A549 (cell line): ENCODE measurements around the gene GALNT16. TPM values are rescaled to one million over a fixed set of nuclear protein-coding genes. Genes with fewer than 3 reads are reported as not detected.

ENCODE experiments used
- ATAC-seq, 2 experiments: fragments of 200-7000 bp in 1 of 2; fragments of >200 bp in 1 of 2; cut with Nextera tagmentation in 1 of 2; cut with Tn5 transposase in 1 of 2; 3 replicates each; pipeline versions ENCODE4 v1.8.0 to v1.9.1; 2018 to 2020; ENCODE audit warnings: mild to moderate bottlenecking in 1 of 2, moderate library complexity in 1 of 2
- CTCF ChIA-PET: fragments of 300-600 bp; sonication (Branson Sonifier 250); formaldehyde crosslinking; extraction: SDS; loops from one replicate; lab custom pipeline; 2021; ENCODE audit warnings: antibody characterized with exemption, inconsistent platforms; lab: Yijun Ruan, JAX
- POLR2A ChIA-PET: fragments of 350-600 bp; formaldehyde crosslinking; extraction: SDS; loops from one replicate; lab custom pipeline; 2021; ENCODE audit warnings: antibody characterized with exemption, inconsistent platforms; lab: Yijun Ruan, JAX
- DNase-seq, 2 experiments: peaks; one replicate each; pipeline versions ENCODE4 v3.0.0 to v3.0.0-alpha.2; 2011 to 2016; ENCODE audit warnings: low read depth in 1 of 2, low spot score in 1 of 2
- FAIRE-seq: peaks from 2 replicates; lab custom pipeline; 2011; peaks lifted over from hg19 to GRCh38; lab: Jason Lieb, UNC
- H3K27ac ChIP-seq, 2 experiments: fragments of >200 bp; sonication (Bioruptor Twin); formaldehyde crosslinking; 3 replicates each; pipeline ENCODE4 v1.5.1; 2016 to 2017
- H3K4me1 ChIP-seq: fragments of >200 bp; sonication (Bioruptor Twin); formaldehyde crosslinking; 3 replicates; pipeline ENCODE4 v1.6.1; 2016
- H3K4me2 ChIP-seq: fragments of >200 bp; sonication (Bioruptor Twin); formaldehyde crosslinking; 3 replicates; pipeline ENCODE4 v1.6.1; 2016
- H3K4me3 ChIP-seq: fragments of >200 bp; sonication (Bioruptor Twin); formaldehyde crosslinking; 3 replicates; pipeline ENCODE4 v1.5.1; 2016
- H3K9me3 ChIP-seq: fragments of >200 bp; sonication (Bioruptor Twin); formaldehyde crosslinking; 3 replicates; pipeline ENCODE4 v1.6.1; 2016
- BCL3 ChIP-seq: fragments of >200 bp; sonication (Bioruptor Twin); formaldehyde crosslinking; IDR thresholded peaks from 3 replicates; pipeline ENCODE4 v1.6.1; 2016
- BHLHE40 ChIP-seq: IDR thresholded peaks from 2 replicates; pipeline ENCODE4 v1.6.1; 2012; ENCODE audit warnings: low read depth, low read length, inconsistent platforms
- CBX2 ChIP-seq: fragments of 200-600 bp; sonication (generic); IDR thresholded peaks from 2 replicates; pipeline ENCODE4 v1.6.1; 2016; ENCODE audit warnings: low read depth, mild to moderate bottlenecking, borderline replicate concordance
- CBX8 ChIP-seq: fragments of 200-600 bp; sonication (generic); IDR thresholded peaks from 2 replicates; pipeline ENCODE4 v1.6.1; 2016
- CEBPB ChIP-seq, 2 experiments: fragments of >200 bp in 1 of 2; sonication (Bioruptor Twin) in 1 of 2; formaldehyde crosslinking in 1 of 2; IDR thresholded peaks; 2 replicates each; pipeline ENCODE4 v1.6.1; 2012 to 2016
- CTCF ChIP-seq: fragments of >200 bp; sonication (Bioruptor Twin); formaldehyde crosslinking; IDR thresholded peaks from 3 replicates; pipeline ENCODE4 v1.5.1; 2016
- EHMT2 ChIP-seq: fragments of 200-600 bp; sonication (generic); IDR thresholded peaks from 2 replicates; pipeline ENCODE4 v1.6.1; 2016; ENCODE audit warnings: antibody characterized with exemption, low read depth, mild to moderate bottlenecking, moderate library complexity
- FOXS1 ChIP-seq: fragments of 250-450 bp; sonication (Bioruptor Pico); IDR thresholded peaks from 2 replicates; pipeline ENCODE4 v1.5.0; 2020; ENCODE audit warnings: mild to moderate bottlenecking, moderate library complexity
- GATA3 ChIP-seq: IDR thresholded peaks from 2 replicates; pipeline ENCODE4 v1.6.1; 2012; ENCODE audit warnings: borderline replicate concordance
- HDAC2 ChIP-seq: fragments of 200-600 bp; sonication (generic); IDR thresholded peaks from 2 replicates; pipeline ENCODE4 v1.6.1; 2016
- HEYL ChIP-seq: fragments of 250-450 bp; sonication (Bioruptor Pico); IDR thresholded peaks from 2 replicates; pipeline ENCODE4 v1.8.0; 2021; ENCODE audit warnings: mild to moderate bottlenecking, moderate library complexity
- HMGXB4 ChIP-seq: fragments of 250-450 bp; sonication (Bioruptor Pico); IDR thresholded peaks from 2 replicates; pipeline ENCODE4 v1.5.0; 2021; ENCODE audit warnings: mild to moderate bottlenecking, moderate library complexity, borderline replicate concordance
- JUN ChIP-seq, 2 experiments: fragments of >200 bp; sonication (Bioruptor Twin); formaldehyde crosslinking; IDR thresholded peaks; 2 replicates in 1 of 2; 3 replicates in 1 of 2; pipeline ENCODE4 v1.6.1; 2016 to 2017
- JUNB ChIP-seq: fragments of >200 bp; sonication (Bioruptor Twin); formaldehyde crosslinking; IDR thresholded peaks from 2 replicates; pipeline ENCODE4 v1.6.1; 2016
- KDM1A ChIP-seq: fragments of 200-600 bp; sonication (generic); IDR thresholded peaks from 2 replicates; pipeline ENCODE4 v1.6.1; 2016; ENCODE audit warnings: low read depth, mild to moderate bottlenecking
- MAZ ChIP-seq: fragments of 150-350 bp; IDR thresholded peaks from 2 replicates; pipeline ENCODE4 v1.6.1; 2014; ENCODE audit warnings: antibody characterized with exemption, low read depth, low read length, borderline replicate concordance
- MYC ChIP-seq: IDR thresholded peaks from 2 replicates; pipeline ENCODE4 v1.6.1; 2012; ENCODE audit warnings: mild to moderate bottlenecking, inconsistent platforms, low read length, improper control_type of control experiment, borderline replicate concordance
- POLR2A ChIP-seq: IDR thresholded peaks from 2 replicates; pipeline ENCODE4 v1.6.1; 2012; ENCODE audit warnings: mild to moderate bottlenecking, low read length
- RAD21 ChIP-seq, 2 experiments: fragments of >200 bp in 1 of 2; sonication (Bioruptor Twin) in 1 of 2; formaldehyde crosslinking in 1 of 2; IDR thresholded peaks in 1 of 2; conservative IDR thresholded peaks in 1 of 2; 2 replicates in 1 of 2; 3 replicates in 1 of 2; pipeline ENCODE4 v1.6.1; 2012 to 2018; ENCODE audit warnings: inconsistent platforms in 1 of 2
- RCOR1 ChIP-seq: fragments of 150-350 bp; IDR thresholded peaks from 2 replicates; pipeline ENCODE4 v1.6.1; 2014; ENCODE audit warnings: antibody characterized with exemption, low read length, low read depth
- RFX5 ChIP-seq: fragments of 450-650 bp; IDR thresholded peaks from 2 replicates; pipeline ENCODE4 v1.7.1; 2014; ENCODE audit warnings: antibody characterized with exemption, mild to moderate bottlenecking, moderate library complexity
- SMC3 ChIP-seq: fragments of >200 bp; sonication (Bioruptor Twin); formaldehyde crosslinking; IDR thresholded peaks from 3 replicates; pipeline ENCODE4 v1.6.1; 2018; ENCODE audit warnings: inconsistent platforms
- SREBF2 ChIP-seq: fragments of 450-650 bp; IDR thresholded peaks from 2 replicates; pipeline ENCODE4 v1.6.1; 2014; ENCODE audit warnings: mild to moderate bottlenecking, moderate library complexity
- USF2 ChIP-seq: fragments of 450-650 bp; IDR thresholded peaks from 2 replicates; pipeline ENCODE4 v1.6.1; 2014; ENCODE audit warnings: antibody characterized with exemption
- ZFP36 ChIP-seq: fragments of 450-650 bp; IDR thresholded peaks from 2 replicates; pipeline ENCODE4 v1.6.1; 2014; ENCODE audit warnings: borderline replicate concordance; ENCODE audit not compliant: partially characterized antibody
- WGBS: methylation state at CpG from one replicate; pipeline ENCODE4 v1.1.6; 2017; ENCODE audit errors: missing lambda C conversion rate; 5-methylcytosine and 5-hydroxymethylcytosine counted together
- polyA plus RNA-seq, 4 experiments: library from polyadenylated mRNA; depleted of rRNA in 3 of 4; stranded (reverse); fragments of >200 nt; fragmentation: RNase III in 1 of 4; extraction: RNeasy Plus Mini Kit Qiagen cat#74134 plus additional on column Dnase treatment in 1 of 4; gene quantifications; 2 replicates in 3 of 4; 3 replicates in 1 of 4; pipeline ENCODE4 v1.2.3, GENCODE V29; 2011 to 2017

GALNT16 gene
- polyA plus RNA-seq, 2 of the 4 experiments (the other 2 are of a cell fraction), result 2.8 to 3.4 TPM

- no peak for TF ChIP-seq BCL3
- TF ChIP-seq CBX8, result no peak
- TF ChIP-seq HEYL (CRISPR knock-in tag), result no peak
- peak; percentile 72 for TF ChIP-seq SMC3
- TF ChIP-seq CTCF, result peak; percentile 83
- TF ChIP-seq EHMT2, result no peak
- peak; percentile 78 to 84 for TF ChIP-seq RAD21 (conservative IDR thresholded peaks at IDR 0.05 in 1 of 2, IDR thresholded peaks at IDR 0.05 in 1 of 2)
- TF ChIP-seq HDAC2, result no peak
- no peak for TF ChIP-seq CBX2
- no peak for TF ChIP-seq POLR2A
- ATAC-seq (peak; percentile 84 to 94), FAIRE-seq (peak; percentile 78), DNase-seq (peak; percentile 69 to 76)
- H3K4me1 ChIP-seq, result no peaks in the 10 kb centered on the region; the same call in 2 of the 3 replicates
- POLR2A ChIA-PET, result interaction anchor here (0.7 kb wide), 1 partner anchor 156 kb away, joined by 3 read pairs; the partner anchor contains the start of genes ERH and SLC39A9
- no peak overlapping the region for H3K27ac ChIP-seq
- CTCF ChIA-PET, result interaction anchor here (0.5 to 6.2 kb wide), 76 partner anchors 9 to 485 kb away, joined by 3 to 95 read pairs (median 4); partner anchors contain the start of genes CCDC177, ERH, GALNT16 and SLC39A9
- 65% methylated on average over 10 of the region's 10 CpGs for WGBS
- H3K9me3 ChIP-seq, result no peaks in the 10 kb centered on the region
- no peak overlapping the region for H3K4me3 ChIP-seq
- peak overlapping the region; percentile 39; the same call in 1 of the 3 replicates for H3K4me2 ChIP-seq
Observed at GRCh38 chr14:69242311-69243224, 17.4 kb upstream of the GALNT16 start.

GRCh38 chr14:69244946-69245345 is 15.0 kb upstream of the GALNT16 start:
- FAIRE-seq (no peak), DNase-seq (no peak), ATAC-seq (no peak)
- WGBS, result 97% methylated on average over 3 of the region's 3 CpGs
- Histone ChIP-seq H3K9me3 (no peaks in the 10 kb centered on the region), H3K27ac (no peak overlapping the region), H3K4me3 (no peak overlapping the region), H3K4me2 (no peak overlapping the region), H3K4me1 (no peaks in the 10 kb centered on the region; the same call in 2 of the 3 replicates)
- TF ChIP-seq BHLHE40, result no peak
- TF ChIP-seq JUNB, result no peak
- no peak for TF ChIP-seq ZFP36
- no peak for TF ChIP-seq CEBPB (IDR thresholded peaks at IDR 0.05)
- TF ChIP-seq MYC, result no peak
- TF ChIP-seq CBX2, result no peak
- TF ChIP-seq MAZ, result no peak
- TF ChIP-seq KDM1A, result no peak
- ChIA-PET POLR2A (no interaction called here), CTCF (interaction anchor here (0.7 to 2.9 kb wide), 4 partner anchors 15 to 137 kb away, joined by 3 to 11 read pairs (median 4); partner anchors contain the start of gene GALNT16)

- Histone ChIP-seq H3K4me1 (no peaks in the 10 kb centered on the region; the same call in 2 of the 3 replicates), H3K4me3 (no peak overlapping the region), H3K9me3 (no peaks in the 10 kb centered on the region), H3K27ac (no peak overlapping the region), H3K4me2 (no peak overlapping the region)
- ATAC-seq (no peak), FAIRE-seq (no peak), DNase-seq (no peak)
- WGBS, result 77% methylated on average over 3 of the region's 3 CpGs
- ChIA-PET CTCF (interaction anchor here (1.0 to 4.2 kb wide), 7 partner anchors 11 to 217 kb away, joined by 3 to 15 read pairs (median 7); partner anchors contain the start of gene GALNT16), POLR2A (no interaction called here)
- TF ChIP-seq GATA3 (no peak), JUN (IDR thresholded peaks at IDR 0.05) (no peak), RFX5 (no peak), HMGXB4 (CRISPR knock-in tag) (no peak), FOXS1 (CRISPR knock-in tag) (no peak), CBX2 (no peak), RCOR1 (no peak), USF2 (no peak), KDM1A (no peak), HDAC2 (no peak), SREBF2 (no peak), SMC3 (no peak)
Observed at GRCh38 chr14:69246331-69246730, 13.6 kb upstream of the GALNT16 start.
